ENCODE data around the gene SIGLEC1. TPM values are rescaled to one million over a fixed set of nuclear protein-coding genes. Genes with fewer than 3 reads are reported as not detected.

SIGLEC1 gene
- total and polyA plus RNA-seq, 2 donors (not counting 1 experiment from before 2014, with no cell fraction given), result not detected

GRCh38 chr20:3680701-3681351 lies 31.6 kb downstream of the SIGLEC1 start:
- no peaks in the 10 kb centered on the region for H3K9me3 ChIP-seq (ENCODE audit: control insufficient read depth, insufficient read depth, low read depth, low read length)
- H3K27ac ChIP-seq (ENCODE audit: insufficient read depth, low read length), result peak overlapping the region; percentile 55
- no peaks in the 10 kb centered on the region for H3K36me3 ChIP-seq (ENCODE audit: control insufficient read depth, insufficient read depth, low read length)
- peaks cover 9% of the 10 kb centered on the region for H3K79me2 ChIP-seq (ENCODE audit: control insufficient read depth, insufficient read depth, low read length)
- no peaks in the 10 kb centered on the region for H3K27me3 ChIP-seq (ENCODE audit: control insufficient read depth, insufficient read depth, low read length)
- peak overlapping the region; percentile 33 to 93 (median 66) for H3K4me3 ChIP-seq (replicated peaks in 1 of 4; ENCODE audit: control extremely low read depth in 1 of 4, insufficient read depth in 1 of 4, low read depth in 3 of 4, low read length in 4 of 4)
- TF ChIP-seq, protein P1, sequence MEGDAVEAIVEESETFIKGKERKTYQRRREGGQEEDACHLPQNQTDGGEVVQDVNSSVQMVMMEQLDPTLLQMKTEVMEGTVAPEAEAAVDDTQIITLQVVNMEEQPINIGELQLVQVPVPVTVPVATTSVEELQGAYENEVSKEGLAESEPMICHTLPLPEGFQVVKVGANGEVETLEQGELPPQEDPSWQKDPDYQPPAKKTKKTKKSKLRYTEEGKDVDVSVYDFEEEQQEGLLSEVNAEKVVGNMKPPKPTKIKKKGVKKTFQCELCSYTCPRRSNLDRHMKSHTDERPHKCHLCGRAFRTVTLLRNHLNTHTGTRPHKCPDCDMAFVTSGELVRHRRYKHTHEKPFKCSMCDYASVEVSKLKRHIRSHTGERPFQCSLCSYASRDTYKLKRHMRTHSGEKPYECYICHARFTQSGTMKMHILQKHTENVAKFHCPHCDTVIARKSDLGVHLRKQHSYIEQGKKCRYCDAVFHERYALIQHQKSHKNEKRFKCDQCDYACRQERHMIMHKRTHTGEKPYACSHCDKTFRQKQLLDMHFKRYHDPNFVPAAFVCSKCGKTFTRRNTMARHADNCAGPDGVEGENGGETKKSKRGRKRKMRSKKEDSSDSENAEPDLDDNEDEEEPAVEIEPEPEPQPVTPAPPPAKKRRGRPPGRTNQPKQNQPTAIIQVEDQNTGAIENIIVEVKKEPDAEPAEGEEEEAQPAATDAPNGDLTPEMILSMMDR (conservative IDR thresholded peaks at IDR 0.05 in 1 of 2, IDR thresholded peaks at IDR 0.05 in 1 of 2; ENCODE audit: low read depth in 1 of 2, low read length in 2 of 2), result no peak
- no peak for TF ChIP-seq EZH2 (IDR thresholded peaks at IDR 0.05; ENCODE audit: low read length, missing control alignments)
- DNase-seq (ENCODE audit: low read depth in 2 of 2), result peak in 1 of 2 donors; percentile 10
- no peak overlapping the region for H2AFZ ChIP-seq (ENCODE audit: low read length)
- peak overlapping the region; percentile 94 for H3K4me2 ChIP-seq (ENCODE audit: extremely low read depth, insufficient read depth, low read length)
- H3K4me1 ChIP-seq (ENCODE audit: control insufficient read depth, extremely low read depth, insufficient read depth, low read length), result peaks cover 17% of the 10 kb centered on the region
- H3K9ac ChIP-seq (ENCODE audit: insufficient read depth, low read length), result peak overlapping the region; percentile 48
- H4K20me1 ChIP-seq (ENCODE audit: control insufficient read depth, extremely low read depth, insufficient read depth, low read length), result no peaks in the 10 kb centered on the region

- Histone ChIP-seq H3K4me2 (ENCODE audit: extremely low read depth, insufficient read depth, low read length) (peak overlapping the region; percentile 94), H3K27ac (ENCODE audit: insufficient read depth, low read length) (peak overlapping the region; percentile 55), H3K4me1 (ENCODE audit: control insufficient read depth, extremely low read depth, insufficient read depth, low read length) (peaks cover 13% of the 10 kb centered on the region), H3K27me3 (ENCODE audit: control insufficient read depth, insufficient read depth, low read length) (no peaks in the 10 kb centered on the region), H4K20me1 (ENCODE audit: control insufficient read depth, extremely low read depth, insufficient read depth, low read length) (no peaks in the 10 kb centered on the region), H3K4me3 (replicated peaks in 1 of 4; ENCODE audit: control extremely low read depth in 1 of 4, insufficient read depth in 1 of 4, low read depth in 3 of 4, low read length in 4 of 4) (peak overlapping the region; percentile 33 to 93 (median 66)), H3K36me3 (ENCODE audit: control insufficient read depth, insufficient read depth, low read length) (peaks cover 3% of the 10 kb centered on the region), H3K9me3 (ENCODE audit: control insufficient read depth, insufficient read depth, low read depth, low read length) (no peaks in the 10 kb centered on the region), H3K79me2 (ENCODE audit: control insufficient read depth, insufficient read depth, low read length) (peaks cover 9% of the 10 kb centered on the region), H3K9ac (ENCODE audit: insufficient read depth, low read length) (peak overlapping the region; percentile 48), H2AFZ (ENCODE audit: low read length) (no peak overlapping the region)
- DNase-seq (ENCODE audit: low read depth in 2 of 2), result peak; percentile 69 to 79
- TF ChIP-seq, protein P1 (conservative IDR thresholded peaks at IDR 0.05 in 1 of 2, IDR thresholded peaks at IDR 0.05 in 1 of 2; ENCODE audit: low read depth in 1 of 2, low read length in 2 of 2), result no peak
- TF ChIP-seq EZH2 (IDR thresholded peaks at IDR 0.05; ENCODE audit: low read length, missing control alignments), result no peak
Observed at GRCh38 chr20:3679749-3680700, 32.4 kb downstream of the SIGLEC1 start.

All from fibroblast of lung (primary cell).